GM21528 (cell line): Measurements from ENCODE around the gene SH3BP4.

Source experiments
- ATAC-seq: cut with Tn5 transposase; IDR thresholded peaks from one replicate; pipeline ENCODE4 v1.9.1; 2021; ENCODE audit warnings: mild to moderate bottlenecking, moderate library complexity; ENCODE audit not compliant: unreplicated experiment, low FRiP score

The SH3BP4 gene

GRCh38 chr2:234994438-234995321 lies 42.9 kb downstream of the SH3BP4 start:
- ATAC-seq: no peak

DNA sequence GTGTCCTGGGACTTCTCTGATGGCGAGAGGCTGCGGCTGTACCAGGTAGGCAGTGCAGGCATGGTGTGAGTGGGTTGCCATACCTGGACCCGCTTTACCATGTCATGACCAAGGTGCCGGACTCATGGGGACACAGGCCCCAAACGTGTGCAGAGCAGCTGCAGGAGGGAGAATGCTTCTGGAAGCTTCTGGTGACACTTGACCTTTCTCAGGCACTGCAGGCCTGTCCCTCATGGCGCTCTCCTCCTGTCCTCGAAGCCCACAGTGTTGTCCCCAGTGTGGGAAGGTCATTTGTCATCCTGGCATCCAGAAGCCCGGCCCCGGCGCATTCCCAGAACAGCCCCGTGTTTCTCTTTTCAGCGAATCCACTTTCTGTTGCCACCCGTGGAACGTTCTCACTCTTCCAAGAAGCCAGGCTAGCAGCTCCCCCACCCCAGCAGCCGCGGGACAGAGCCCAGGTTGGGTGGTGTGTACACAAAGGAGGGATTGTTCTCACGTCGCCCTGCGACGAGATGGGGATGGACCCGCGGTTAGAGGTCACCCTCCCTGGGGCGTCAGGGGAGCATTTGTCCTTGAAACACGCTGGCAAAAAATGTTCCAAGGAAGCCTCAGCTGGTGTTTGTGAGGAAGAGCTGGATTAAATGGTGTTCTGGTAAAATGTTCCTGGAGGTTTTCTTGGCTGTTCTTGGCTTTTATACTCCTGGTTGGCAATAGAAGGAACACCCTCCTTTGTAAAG lies 43.7 kb downstream of the SH3BP4 start:
- ATAC-seq: no peak

GRCh38 chr2:234996069-234996940 lies 44.5 kb downstream of the SH3BP4 start:
- ATAC-seq: no peak

DNA sequence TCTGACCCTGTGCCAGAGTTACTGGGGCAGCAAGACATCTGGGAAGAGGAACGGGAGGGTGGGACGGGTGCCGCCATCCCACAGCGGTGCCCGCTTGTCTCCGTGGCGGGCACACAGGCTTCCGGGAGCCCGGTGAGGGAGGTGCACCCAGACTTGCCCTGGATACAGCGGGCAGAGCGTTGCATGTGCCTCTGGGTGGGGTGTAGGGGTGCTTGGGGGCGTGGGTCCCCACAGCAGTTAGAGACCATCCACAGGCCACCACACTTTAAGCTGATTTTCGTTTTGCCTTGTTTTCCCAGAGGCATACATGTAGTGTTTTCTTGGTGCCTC lies 45.1 kb downstream of the SH3BP4 start:
- ATAC-seq: no peak

DNA sequence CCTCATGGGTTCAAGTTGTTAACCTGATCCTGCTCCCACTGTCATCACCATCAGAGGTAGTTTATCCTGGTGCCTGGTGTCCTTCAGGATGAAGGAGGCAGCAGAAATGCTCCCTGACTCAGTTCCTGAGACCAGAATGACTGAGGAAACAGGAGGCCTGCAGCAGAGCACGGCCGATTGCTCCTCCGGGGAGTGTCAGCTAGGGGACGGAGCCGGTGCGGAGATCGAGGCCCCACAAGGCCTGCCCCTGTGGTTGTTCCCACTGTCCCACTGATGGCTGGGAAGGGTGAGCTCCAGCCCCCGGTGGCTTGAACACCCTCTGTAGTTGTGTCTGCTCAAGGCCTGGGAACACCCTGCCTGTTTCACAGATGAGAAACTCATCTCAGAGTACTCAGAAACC lies 45.6 kb downstream of the SH3BP4 start:
- ATAC-seq: no peak

DNA sequence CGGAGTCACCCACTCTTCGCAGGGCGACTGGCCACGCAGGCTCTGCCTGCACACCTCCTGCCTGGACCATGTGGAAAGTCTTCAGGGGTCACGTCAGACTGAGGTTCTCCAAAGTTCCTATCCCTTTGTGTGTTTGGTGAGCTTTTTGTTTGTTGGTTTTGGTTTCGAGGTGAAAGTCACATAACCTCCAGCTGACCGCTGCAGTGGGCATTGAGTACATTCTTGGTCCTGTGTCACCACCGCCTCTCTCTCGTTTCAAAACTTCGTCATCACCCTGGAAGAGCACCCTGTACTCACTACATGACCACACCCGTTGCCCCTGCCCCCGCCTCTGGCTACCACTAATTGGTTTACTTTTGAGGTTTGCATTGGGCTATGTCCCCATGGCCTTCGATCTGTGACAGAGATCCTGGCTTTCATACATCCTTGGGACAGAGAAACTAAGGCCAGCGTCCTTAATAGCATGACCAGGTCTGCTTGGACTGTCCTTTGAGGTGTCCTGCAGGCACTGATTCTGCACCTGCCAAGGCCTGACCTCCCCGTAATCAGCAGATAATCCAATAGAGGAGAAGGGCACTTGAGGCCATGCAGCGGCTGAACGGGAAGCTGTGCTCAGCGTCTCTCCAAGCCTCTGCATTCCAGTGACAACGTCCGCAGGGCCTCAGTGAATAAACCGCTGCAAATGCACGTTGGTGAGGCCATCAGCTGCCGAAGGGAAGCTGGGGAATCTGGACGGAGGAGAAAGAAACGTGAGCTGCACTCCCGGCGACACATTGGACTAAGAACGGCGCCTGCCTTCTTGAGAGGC lies 46.8 kb downstream of the SH3BP4 start:
- no peak for ATAC-seq

DNA sequence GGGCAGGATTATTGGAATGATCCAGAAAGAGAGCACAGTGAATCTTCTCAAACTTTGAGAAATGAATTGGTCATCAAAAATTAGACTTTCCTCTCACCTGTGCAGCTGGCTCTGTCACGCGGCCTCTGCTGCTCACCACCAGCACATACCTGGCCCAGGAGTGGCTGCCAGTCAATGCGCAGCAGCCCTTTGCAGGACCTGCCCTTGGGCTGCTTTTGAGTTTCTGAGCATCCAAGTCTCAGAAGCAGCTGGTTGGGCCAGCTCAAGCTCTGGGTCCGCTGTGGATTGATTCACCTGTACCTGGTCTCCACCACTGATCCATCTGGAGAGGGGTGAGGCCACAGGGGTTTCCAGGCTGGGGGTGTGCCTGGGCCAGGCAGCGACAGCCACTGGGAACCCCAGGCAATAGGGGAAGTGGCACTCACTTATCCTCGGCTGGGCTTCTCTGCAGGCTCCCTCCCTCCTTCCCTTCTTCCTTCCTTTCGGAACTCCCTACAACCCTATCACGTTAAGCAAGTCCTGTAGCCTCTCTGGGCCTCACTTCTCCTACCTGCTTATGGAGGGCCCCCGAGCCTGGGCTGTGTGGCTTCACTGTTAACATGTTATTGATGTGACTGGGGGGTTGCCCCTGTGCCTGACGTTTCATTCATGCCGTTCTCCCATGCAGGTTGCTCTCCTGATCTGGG lies 48.1 kb downstream of the SH3BP4 start:
- ATAC-seq: no peak

DNA sequence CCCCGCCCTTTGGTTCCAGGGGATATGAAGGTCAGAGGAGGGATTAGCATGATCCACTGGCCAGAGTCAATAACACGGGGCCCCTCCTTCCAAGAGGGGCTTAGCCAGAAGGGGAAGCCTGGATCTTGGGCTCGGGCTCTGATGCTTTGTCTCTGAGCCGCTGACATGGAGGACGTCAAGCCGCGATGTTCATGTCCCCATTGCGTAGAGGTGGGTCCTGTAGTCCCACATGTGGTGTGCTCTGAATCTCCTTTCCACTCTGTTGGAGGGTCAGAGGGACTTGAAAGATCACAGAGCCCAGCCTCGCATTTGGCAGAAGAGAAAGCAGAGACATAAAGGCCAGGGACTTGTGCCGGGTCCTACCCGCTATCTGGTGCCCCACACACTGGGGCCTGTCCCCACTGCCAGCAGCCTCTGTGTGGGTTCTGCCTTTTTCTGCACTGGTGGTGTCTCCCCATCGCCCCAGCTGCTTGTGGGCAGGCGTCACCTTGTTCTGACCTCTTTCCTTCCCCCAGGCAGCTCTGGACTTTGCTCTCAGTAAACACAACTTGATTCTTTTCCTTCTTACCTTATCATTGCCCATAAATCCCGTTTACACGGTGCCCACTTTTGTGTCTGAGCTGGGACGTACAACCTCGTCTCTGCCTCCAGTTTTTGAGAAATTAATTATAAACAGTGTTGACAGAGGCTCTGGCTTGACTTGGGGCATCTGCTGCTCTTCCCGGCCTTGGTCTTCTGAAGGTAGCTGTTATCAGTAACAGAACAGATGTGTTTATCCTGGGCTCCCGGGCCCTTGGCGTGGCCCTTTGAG lies 48.8 kb downstream of the SH3BP4 start:
- no peak for ATAC-seq

- ATAC-seq: no peak
Observed at GRCh38 chr2:235001237-235002133, 49.7 kb downstream of the SH3BP4 start.

GRCh38 chr2:235002198-235003095 lies 50.6 kb downstream of the SH3BP4 start:
- ATAC-seq: no peak

DNA sequence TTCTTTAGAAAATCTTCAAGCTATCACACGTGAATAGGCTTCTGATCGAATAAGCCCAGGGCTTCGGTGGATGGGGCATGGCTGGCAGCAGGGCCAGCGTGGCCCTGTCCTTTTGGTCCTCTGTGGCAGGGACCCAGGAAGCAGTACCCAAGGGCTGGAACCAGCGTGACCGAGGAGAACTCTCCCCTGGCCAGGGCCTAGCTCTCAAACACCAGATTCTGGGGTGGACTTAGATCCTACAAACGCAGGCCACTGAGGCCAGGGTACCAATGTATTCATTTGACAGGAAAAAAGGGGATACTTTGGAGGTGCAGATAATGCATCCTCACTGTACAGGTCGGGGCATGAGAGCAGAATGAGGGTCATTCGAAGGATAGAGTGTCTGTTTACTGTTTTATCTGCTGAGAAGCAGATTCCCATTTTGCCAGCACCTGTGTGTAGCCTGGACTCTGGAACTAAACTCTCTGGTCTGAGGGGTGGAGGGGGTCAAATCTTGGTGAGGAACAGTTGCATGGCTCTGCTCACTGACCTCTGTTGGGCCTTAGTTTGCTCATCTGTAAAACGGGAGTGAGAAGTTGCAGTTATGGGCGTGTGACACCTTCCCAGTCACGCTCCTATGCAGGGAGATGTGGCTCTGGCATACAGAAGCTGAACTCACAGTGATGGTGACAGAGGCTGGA lies 51.4 kb downstream of the SH3BP4 start:
- no peak for ATAC-seq

- no peak for ATAC-seq
Observed at GRCh38 chr2:235004329-235004903, 52.6 kb downstream of the SH3BP4 start.

DNA sequence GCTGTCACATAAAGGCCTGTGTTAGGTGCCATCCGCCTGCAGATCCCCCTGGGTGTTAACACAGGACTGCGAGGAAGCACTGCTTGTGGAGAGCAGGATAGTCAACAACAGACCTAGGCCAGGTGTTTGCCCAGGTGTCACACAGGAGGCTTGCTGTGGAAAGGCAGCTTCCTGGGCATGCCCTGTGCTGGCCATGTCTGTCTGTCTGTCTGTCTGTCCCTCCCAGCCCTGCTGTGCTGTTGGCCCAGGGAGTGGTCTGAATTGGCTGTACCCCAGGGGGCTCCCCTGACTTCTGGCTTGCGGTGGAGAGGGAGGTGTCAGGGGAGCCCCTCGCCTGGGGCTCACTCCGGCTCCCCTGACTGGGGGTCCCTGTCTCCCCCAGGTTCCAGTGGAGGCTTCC lies 53.2 kb downstream of the SH3BP4 start:
- no peak for ATAC-seq

GRCh38 chr2:235005603-235006259 lies 53.9 kb downstream of the SH3BP4 start:
- no peak for ATAC-seq

DNA sequence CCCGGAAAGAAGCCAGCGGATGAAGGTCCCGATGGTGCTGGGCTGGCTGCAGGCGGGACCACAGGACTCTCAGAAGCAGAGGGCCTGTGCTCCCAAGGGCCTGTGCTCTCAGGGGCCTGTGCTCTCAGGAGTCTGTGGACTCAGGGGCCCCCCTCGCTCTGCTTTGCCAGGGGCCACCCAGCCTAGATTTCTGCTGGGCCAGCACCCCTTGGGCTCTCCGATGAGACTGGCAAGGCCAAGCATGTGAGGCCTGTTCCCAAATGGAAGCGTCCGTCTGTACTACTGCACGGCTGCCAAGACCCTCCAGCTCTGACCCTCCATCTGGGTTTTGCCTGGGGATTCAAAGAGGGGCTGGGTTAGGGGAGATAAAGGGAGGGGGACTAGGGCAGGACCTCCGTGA lies 54.6 kb downstream of the SH3BP4 start:
- no peak for ATAC-seq
